K562 (cell line): ENCODE measurements around the gene PTPMT1. TPM values are rescaled to one million over a fixed set of nuclear protein-coding genes. Genes with fewer than 3 reads are reported as not detected.

Experiments used
- ATAC-seq: fragments of 200-7000 bp; cut with Tn5 transposase; 3 replicates; pipeline ENCODE4 v1.9.1; 2020; ENCODE audit warnings: moderate library complexity
- BruUV-seq: library from RNA; stranded (reverse); fragments of 400-500 nt; replicated peaks from 2 replicates; lab custom pipeline; 2021; lab: Mats Ljungman, UMichigan
- CTCF ChIA-PET: fragments of 300-600 bp; formaldehyde crosslinking; extraction: SDS; loops from one replicate; lab custom pipeline; 2021; ENCODE audit warnings: low intra/inter-chr PET ratio; lab: Yijun Ruan, JAX
- POLR2A ChIA-PET: fragments of 300-600, 350-650 bp; sonication (Branson Sonifier 250); formaldehyde crosslinking; extraction: SDS; loops from one replicate; lab custom pipeline; 2021; ENCODE audit warnings: antibody characterized with exemption, inconsistent platforms; lab: Yijun Ruan, JAX
- DNase-seq, 4 experiments: peaks; one replicate each; pipeline versions ENCODE4 v3.0.0 to v3.0.0-alpha.2; 2011 to 2018; ENCODE audit warnings: low spot score in 3 of 4, mixed read lengths in 3 of 4; ENCODE audit errors: extremely low read depth in 1 of 4
- FAIRE-seq: peaks from 2 replicates; lab custom pipeline; 2011; peaks lifted over from hg19 to GRCh38; lab: Jason Lieb, UNC
- H2AFZ ChIP-seq: 2 replicates; pipeline ENCODE4 v1.6.0; 2011; ENCODE audit warnings: low read depth, low read length, control low read depth, inconsistent platforms
- H3K27ac ChIP-seq: fragments of 200-600 bp; 3 replicates; pipeline ENCODE4 v1.8.0; 2011; ENCODE audit warnings: low read depth, mild to moderate bottlenecking, control low read depth, inconsistent platforms, low read length, moderate library complexity, mixed read lengths; ENCODE audit errors: extremely low read depth
- H3K27me3 ChIP-seq, 2 experiments: fragments of 300-600 bp in 1 of 2; 2 replicates in 1 of 2; 3 replicates in 1 of 2; pipeline versions ENCODE4 v1.6.0 to v1.8.0; 2011; ENCODE audit warnings: inconsistent platforms in 2 of 2, low read length in 2 of 2, mild to moderate bottlenecking in 1 of 2, mixed read lengths in 1 of 2, moderate library complexity in 1 of 2; ENCODE audit not compliant: control insufficient read depth in 2 of 2, insufficient read depth in 2 of 2
- H3K36me3 ChIP-seq: fragments of 300-600 bp; 3 replicates; pipeline ENCODE4 v1.8.0; 2011; ENCODE audit warnings: mild to moderate bottlenecking, low read length, inconsistent platforms; ENCODE audit not compliant: control insufficient read depth, insufficient read depth
- H3K4me1 ChIP-seq, 2 experiments: fragments of 200-600 bp in 1 of 2; replicated peaks in 1 of 2; 2 replicates in 1 of 2; 3 replicates in 1 of 2; pipeline versions ENCODE4 v1.5.1 to v1.8.0; 2011; ENCODE audit warnings: inconsistent platforms in 2 of 2, low read length in 2 of 2, mild to moderate bottlenecking in 1 of 2, mixed read lengths in 1 of 2, moderate library complexity in 1 of 2; ENCODE audit not compliant: control insufficient read depth in 2 of 2, insufficient read depth in 2 of 2
- H3K4me2 ChIP-seq: 2 replicates; pipeline ENCODE4 v1.6.1; 2011; ENCODE audit warnings: low read length, control low read depth, inconsistent platforms, mixed read lengths; ENCODE audit not compliant: insufficient read depth
- H3K4me3 ChIP-seq: fragments of 200-600 bp; sonication (generic), shearing (Covaris generic); 2 replicates; pipeline ENCODE4 v1.5.1; 2016; ENCODE audit warnings: control low read depth, inconsistent platforms
- H3K79me2 ChIP-seq: fragments of 200-600 bp; 3 replicates; pipeline ENCODE4 v1.8.0; 2011; ENCODE audit warnings: low read length, inconsistent platforms; ENCODE audit not compliant: control insufficient read depth, insufficient read depth
- H3K9ac ChIP-seq, 2 experiments: 2 replicates each; pipeline versions ENCODE4 v1.6.0 to v1.6.1; 2011; ENCODE audit warnings: low read depth in 2 of 2, low read length in 2 of 2, control low read depth in 1 of 2, inconsistent platforms in 1 of 2, mild to moderate bottlenecking in 1 of 2, mixed read lengths in 1 of 2; ENCODE audit not compliant: insufficient read depth in 1 of 2
- H3K9me1 ChIP-seq: one replicate; pipeline ENCODE4 v1.6.0; 2011; ENCODE audit warnings: inconsistent platforms, mild to moderate bottlenecking, low read length, moderate library complexity; ENCODE audit not compliant: control insufficient read depth, insufficient read depth
- H3K9me3 ChIP-seq: replicated peaks from 2 replicates; pipeline ENCODE4 v1.5.1; 2011; ENCODE audit warnings: low read depth, low read length, inconsistent platforms; ENCODE audit not compliant: control insufficient read depth, insufficient read depth
- H4K20me1 ChIP-seq: replicated peaks from 2 replicates; pipeline ENCODE4 v1.6.1; 2011; ENCODE audit warnings: low read length, inconsistent platforms, mixed read lengths; ENCODE audit not compliant: control insufficient read depth, insufficient read depth
- HMG20A ChIP-seq: fragments of 450-650 bp; formaldehyde crosslinking; conservative IDR thresholded peaks from 2 replicates; pipeline ENCODE4 v1.4.0; 2020; ENCODE audit warnings: mild to moderate bottlenecking, mixed read lengths
- KDM1A ChIP-seq, 2 experiments: fragments of 450-650 bp; IDR thresholded peaks; 2 replicates each; pipeline ENCODE4 v1.6.1; 2016; ENCODE audit warnings: mild to moderate bottlenecking in 2 of 2
- TCF7 ChIP-seq: sonication (generic); IDR thresholded peaks from 2 replicates; pipeline ENCODE4 v1.6.1; 2016; ENCODE audit warnings: antibody characterized with exemption, borderline replicate concordance
- ZNF274 ChIP-seq: IDR thresholded peaks from 2 replicates; pipeline ENCODE4 v1.6.1; 2011; ENCODE audit warnings: low read depth, mild to moderate bottlenecking, low read length, moderate library complexity, borderline replicate concordance
- ZNF76 ChIP-seq: fragments of 250-450 bp; sonication (Bioruptor Pico); IDR thresholded peaks from 2 replicates; pipeline ENCODE4 v1.4.0; 2020; ENCODE audit warnings: mild to moderate bottlenecking, moderate library complexity, borderline replicate concordance
- whole genome bisulfite sequencing: fragments of 100-300 bp; shearing (Covaris generic); methylation state at CpG from one replicate; pipeline ENCODE4 v1.1.6; 2016; ENCODE audit warnings: low coverage, mixed read lengths; ENCODE audit not compliant: insufficient coverage; ENCODE audit errors: missing lambda C conversion rate; 5-methylcytosine and 5-hydroxymethylcytosine counted together
- in situ Hi-C: fragments of 300-500 bp; cut with MboI; formaldehyde crosslinking; loops from 4 replicates; pipeline ENCODE4 v1.15.0; 2018; ENCODE audit warnings: inconsistent platforms, mixed read lengths
- intact Hi-C: fragments of 100-400 bp; cut with micrococcal nuclease; formaldehyde crosslinking; loops from 2 replicates; pipeline ENCODE4 v1.14.2; 2022
- polyA plus RNA-seq, 8 experiments: library from polyadenylated mRNA; depleted of rRNA in 4 of 8; stranded (reverse) in 5 of 8; unstranded in 3 of 8; fragments of >200 nt; fragmentation: Nextera tagmentation in 2 of 8; fragmentation: Illumina TruSeq in 1 of 8; extraction: Ambion mirVana in 2 of 8; extraction: Trizol in 1 of 8; gene quantifications; 2 replicates each; pipeline versions ENCODE4 v1.2.1 to v1.2.3, GENCODE V29; 2011 to 2014; ENCODE audit warnings: inconsistent platforms in 1 of 8, missing spikeins in 1 of 8
- total RNA-seq, 7 experiments: library from RNA; depleted of rRNA in 6 of 7; stranded (reverse); fragments of >200 nt in 6 of 7; fragmentation: Illumina TruSeq in 2 of 7; extraction: Trizol in 2 of 7; gene quantifications; 2 replicates each; pipeline versions ENCODE4 v1.2.1 to v1.2.3, GENCODE V29; 2011 to 2021; ENCODE audit warnings: low replicate concordance in 1 of 7
- TF ChIP-seq, protein P1 (sequence below): fragments of 250-450 bp; sonication (Bioruptor Pico); IDR thresholded peaks from 2 replicates; pipeline ENCODE4 v1.5.0; 2021

The PTPMT1 gene
- total and polyA plus RNA-seq, 9 of the 15 experiments (the other 6 are each of a cell fraction or from before 2014, with no cell fraction given): 10.4 to 140 (median 67.2) TPM

GRCh38 chr11:47539681-47540039, 25.7 kb upstream of the PTPMT1 start:
- H4K20me1 ChIP-seq: peaks cover 38% of the 10 kb centered on the region; the same call in 1 of the 2 replicates
- H2AFZ ChIP-seq: no peak overlapping the region
- H3K27ac ChIP-seq: no peak overlapping the region
- in situ Hi-C loops: no loop called here
- DNase-seq: no peak
- CTCF ChIA-PET: no interaction called here
- H3K27me3 ChIP-seq: no peaks in the 10 kb centered on the region
- no peak overlapping the region for H3K4me3 ChIP-seq
- 50% methylated on average over 2 of the region's 2 CpGs for WGBS
- H3K9ac ChIP-seq: no peak overlapping the region
- H3K9me1 ChIP-seq: no peaks in the 10 kb centered on the region
- FAIRE-seq: no peak
- intact Hi-C loops: no loop called here
- TF ChIP-seq, protein P1, sequence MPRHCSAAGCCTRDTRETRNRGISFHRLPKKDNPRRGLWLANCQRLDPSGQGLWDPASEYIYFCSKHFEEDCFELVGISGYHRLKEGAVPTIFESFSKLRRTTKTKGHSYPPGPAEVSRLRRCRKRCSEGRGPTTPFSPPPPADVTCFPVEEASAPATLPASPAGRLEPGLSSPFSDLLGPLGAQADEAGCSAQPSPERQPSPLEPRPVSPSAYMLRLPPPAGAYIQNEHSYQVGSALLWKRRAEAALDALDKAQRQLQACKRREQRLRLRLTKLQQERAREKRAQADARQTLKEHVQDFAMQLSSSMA: no peak
- TF ChIP-seq TCF7 (no peak), ZNF76 (CRISPR knock-in tag) (no peak), ZNF274 (no peak), HMG20A (CRISPR knock-in tag) (no peak), KDM1A (IDR thresholded peaks at IDR 0.05) (peak in 1 of 2 experiments; percentile 48; a peak in 2 of 4 replicates)
- TF ChIP-seq, all 486 proteins: peak for 1
- no peaks in the 10 kb centered on the region for H3K9me3 ChIP-seq
- no peak for ATAC-seq
- H3K79me2 ChIP-seq: peaks cover 99% of the 10 kb centered on the region
- POLR2A ChIA-PET: interaction anchor here (0.7 to 4.8 kb wide), 5 partner anchors 10 to 38 kb away, joined by 4 to 28 read pairs (median 10); partner anchors contain the start of gene CELF1
- H3K4me2 ChIP-seq: no peak overlapping the region
- H3K36me3 ChIP-seq: peaks cover 24% of the 10 kb centered on the region; the same call in 2 of the 3 replicates
- H3K4me1 ChIP-seq: peaks cover 4 to 7% of the 10 kb centered on the region in 2 experiments; a peak in 3 of 5 replicates
- BruUV-seq: no TSS peak
